GM06990 (cell line): Measurements from ENCODE around the gene CDC42EP3.

Experiments used
- DNase-seq: peaks from one replicate; pipeline ENCODE4 v3.0.0-alpha.2; 2011; ENCODE audit not compliant: insufficient read length; ENCODE audit errors: extremely low read depth
- H3K27me3 ChIP-seq: replicated peaks from 2 replicates; pipeline ENCODE4 v1.6.0; 2011; ENCODE audit warnings: low read length; ENCODE audit not compliant: control insufficient read depth, insufficient read depth
- H3K36me3 ChIP-seq: 2 replicates; pipeline ENCODE4 v1.5.1; 2011; ENCODE audit warnings: low read length; ENCODE audit not compliant: control insufficient read depth, insufficient read depth
- H3K4me3 ChIP-seq: replicated peaks from 2 replicates; pipeline ENCODE4 v1.5.1; 2011; ENCODE audit warnings: low read depth, mild to moderate bottlenecking, control low read depth, low read length
- TF ChIP-seq, protein P1 (sequence below): IDR thresholded peaks from 2 replicates; pipeline ENCODE4 v1.5.1; 2011; ENCODE audit warnings: low read length, control low read depth, mild to moderate bottlenecking, inconsistent platforms; ENCODE audit not compliant: insufficient read depth, poor library complexity, severe bottlenecking

The CDC42EP3 gene, protein sequence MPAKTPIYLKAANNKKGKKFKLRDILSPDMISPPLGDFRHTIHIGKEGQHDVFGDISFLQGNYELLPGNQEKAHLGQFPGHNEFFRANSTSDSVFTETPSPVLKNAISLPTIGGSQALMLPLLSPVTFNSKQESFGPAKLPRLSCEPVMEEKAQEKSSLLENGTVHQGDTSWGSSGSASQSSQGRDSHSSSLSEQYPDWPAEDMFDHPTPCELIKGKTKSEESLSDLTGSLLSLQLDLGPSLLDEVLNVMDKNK

DNA sequence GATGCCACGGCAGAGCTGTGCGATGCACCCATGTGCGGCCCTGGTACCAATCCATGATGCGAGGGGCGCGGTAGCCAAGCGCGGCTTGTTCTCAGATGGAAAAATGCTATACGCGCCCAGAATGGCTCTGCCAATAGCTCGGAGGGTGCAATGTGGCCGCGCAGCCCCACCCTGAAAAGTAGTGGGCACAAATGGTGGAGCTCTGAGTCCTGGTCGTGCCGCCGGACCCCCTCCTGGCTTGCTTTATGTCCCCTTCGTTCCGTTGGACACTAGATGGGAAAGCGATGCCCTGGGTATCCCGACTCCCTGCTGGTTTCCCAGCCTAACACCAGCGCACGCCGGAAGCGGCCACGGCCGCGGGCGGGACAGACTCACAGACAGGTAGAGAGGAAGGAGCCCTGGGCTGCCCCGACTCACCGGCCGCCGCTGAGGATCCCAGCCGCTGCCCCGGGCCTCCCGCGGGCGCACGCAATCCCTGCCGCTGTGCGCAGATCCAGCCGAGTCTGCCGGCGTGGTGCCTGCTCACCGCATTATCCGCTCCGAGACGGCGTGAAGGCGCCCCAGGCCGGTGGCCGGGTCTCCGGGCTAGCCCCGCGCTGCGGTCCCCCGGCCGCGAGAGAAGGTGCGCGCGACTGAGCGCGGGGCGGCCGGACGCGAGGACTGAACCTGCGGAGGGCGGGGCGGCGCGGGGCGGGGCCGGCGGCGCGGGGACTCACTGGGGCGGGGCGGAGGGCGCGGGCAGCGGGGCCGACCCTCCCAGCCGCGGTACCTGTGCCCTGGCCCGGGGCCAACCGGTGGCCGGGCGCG is at the start of gene CDC42EP3:
Gene CDC42EP3, minus strand, starts transcription at position 634 of the 807 bp plus-strand sequence. CDS start 25,055 bp downstream, outside the sequence.
- peak; percentile 84 for DNase-seq
- TF ChIP-seq, protein P1, sequence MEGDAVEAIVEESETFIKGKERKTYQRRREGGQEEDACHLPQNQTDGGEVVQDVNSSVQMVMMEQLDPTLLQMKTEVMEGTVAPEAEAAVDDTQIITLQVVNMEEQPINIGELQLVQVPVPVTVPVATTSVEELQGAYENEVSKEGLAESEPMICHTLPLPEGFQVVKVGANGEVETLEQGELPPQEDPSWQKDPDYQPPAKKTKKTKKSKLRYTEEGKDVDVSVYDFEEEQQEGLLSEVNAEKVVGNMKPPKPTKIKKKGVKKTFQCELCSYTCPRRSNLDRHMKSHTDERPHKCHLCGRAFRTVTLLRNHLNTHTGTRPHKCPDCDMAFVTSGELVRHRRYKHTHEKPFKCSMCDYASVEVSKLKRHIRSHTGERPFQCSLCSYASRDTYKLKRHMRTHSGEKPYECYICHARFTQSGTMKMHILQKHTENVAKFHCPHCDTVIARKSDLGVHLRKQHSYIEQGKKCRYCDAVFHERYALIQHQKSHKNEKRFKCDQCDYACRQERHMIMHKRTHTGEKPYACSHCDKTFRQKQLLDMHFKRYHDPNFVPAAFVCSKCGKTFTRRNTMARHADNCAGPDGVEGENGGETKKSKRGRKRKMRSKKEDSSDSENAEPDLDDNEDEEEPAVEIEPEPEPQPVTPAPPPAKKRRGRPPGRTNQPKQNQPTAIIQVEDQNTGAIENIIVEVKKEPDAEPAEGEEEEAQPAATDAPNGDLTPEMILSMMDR: no peak
- H3K36me3 ChIP-seq: no peaks in the 10 kb centered on the region; the same call in 1 of the 2 replicates
- H3K4me3 ChIP-seq: peak within 1 kb of the TSS; percentile 97
- H3K27me3 ChIP-seq: no peaks in the 10 kb centered on the region

DNA sequence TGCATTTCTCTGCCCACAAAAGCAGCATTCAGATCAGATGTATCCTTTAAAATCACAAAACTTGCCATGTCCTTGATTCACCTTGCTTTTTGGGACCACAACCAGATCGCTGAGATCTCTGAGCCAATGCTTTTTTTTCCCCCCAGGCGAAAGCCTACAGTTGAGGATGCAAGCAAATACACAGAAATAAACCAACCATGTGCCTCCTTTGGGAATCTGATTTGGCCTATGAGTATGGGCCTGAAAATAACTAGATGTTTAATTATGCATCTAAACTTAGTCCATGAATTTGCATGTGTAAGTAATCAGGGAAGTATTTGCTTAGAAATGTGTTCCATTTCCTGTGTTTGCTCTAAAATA is 49.7 kb upstream of the CDC42EP3 start:
- no peak overlapping the region for H3K4me3 ChIP-seq
- no peak for DNase-seq
- H3K36me3 ChIP-seq: no peaks in the 10 kb centered on the region
- TF ChIP-seq, protein P1: no peak
- H3K27me3 ChIP-seq: no peaks in the 10 kb centered on the region

DNA sequence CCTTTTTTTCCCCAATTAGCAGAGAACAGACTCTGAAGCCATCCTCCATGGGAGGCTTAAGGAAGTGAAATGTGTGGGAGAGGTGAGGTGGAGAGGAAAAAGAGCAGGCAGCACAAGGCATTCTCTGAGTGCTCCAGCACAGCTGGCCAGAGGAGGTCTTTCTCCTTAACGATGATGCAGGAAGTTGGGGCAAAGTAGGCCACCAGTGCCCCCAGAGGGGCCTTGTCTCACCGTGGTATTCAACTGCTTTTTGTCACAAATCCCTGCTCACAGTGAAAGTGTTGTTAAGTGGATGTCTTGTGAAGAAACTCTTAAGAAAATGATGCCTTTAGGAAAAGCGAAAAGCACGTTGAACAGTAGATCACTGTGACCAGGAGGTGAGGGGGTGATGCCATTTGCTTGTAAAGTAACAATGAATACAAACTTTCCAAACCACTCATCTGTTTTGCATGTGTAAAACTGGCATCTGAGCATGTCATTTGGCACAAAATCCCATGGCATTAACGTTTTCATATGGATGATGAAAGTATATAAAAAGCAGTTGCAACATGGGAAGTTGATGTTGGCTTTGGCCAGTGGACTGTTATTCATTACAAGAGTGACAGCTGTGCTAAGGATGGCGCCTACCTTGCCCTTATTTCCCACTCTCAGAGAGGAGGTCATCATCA is 49.2 kb upstream of the CDC42EP3 start:
- Histone ChIP-seq H3K36me3 (no peaks in the 10 kb centered on the region), H3K27me3 (no peaks in the 10 kb centered on the region), H3K4me3 (no peak overlapping the region)
- TF ChIP-seq, protein P1: no peak
- DNase-seq: no peak

DNA sequence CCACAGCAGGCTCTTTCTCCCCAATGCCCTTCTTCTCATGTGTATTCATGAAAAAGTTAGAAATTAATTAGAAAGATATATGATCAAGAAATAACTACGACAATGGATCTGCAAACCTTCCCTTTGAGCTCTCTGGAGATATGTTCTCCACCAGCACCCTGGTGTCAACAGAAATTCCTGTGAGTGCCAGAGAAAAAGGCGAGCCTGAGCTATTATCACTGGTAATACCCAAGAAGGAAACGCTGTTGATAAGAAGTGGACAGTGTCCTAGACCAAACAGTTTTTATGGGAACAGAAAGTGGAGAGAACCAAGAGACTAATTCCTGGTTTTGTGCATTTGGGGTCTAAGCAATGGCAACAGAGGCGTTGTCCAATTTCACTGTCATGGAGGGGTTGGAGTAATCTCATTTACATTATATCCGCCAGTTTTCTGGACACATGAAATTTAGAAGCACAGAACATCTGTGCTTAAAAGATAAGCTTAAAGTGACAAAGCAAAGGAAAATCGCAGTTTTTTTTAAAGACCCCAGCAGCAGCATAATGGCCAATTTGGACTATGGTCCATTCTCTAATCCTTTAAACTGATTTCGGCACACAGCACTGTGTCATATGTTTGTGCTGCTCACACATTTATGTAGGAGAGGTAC is 47.2 kb upstream of the CDC42EP3 start:
- no peak for DNase-seq
- Histone ChIP-seq H3K36me3 (no peaks in the 10 kb centered on the region), H3K27me3 (no peaks in the 10 kb centered on the region), H3K4me3 (no peak overlapping the region)
- TF ChIP-seq, protein P1: no peak

DNA sequence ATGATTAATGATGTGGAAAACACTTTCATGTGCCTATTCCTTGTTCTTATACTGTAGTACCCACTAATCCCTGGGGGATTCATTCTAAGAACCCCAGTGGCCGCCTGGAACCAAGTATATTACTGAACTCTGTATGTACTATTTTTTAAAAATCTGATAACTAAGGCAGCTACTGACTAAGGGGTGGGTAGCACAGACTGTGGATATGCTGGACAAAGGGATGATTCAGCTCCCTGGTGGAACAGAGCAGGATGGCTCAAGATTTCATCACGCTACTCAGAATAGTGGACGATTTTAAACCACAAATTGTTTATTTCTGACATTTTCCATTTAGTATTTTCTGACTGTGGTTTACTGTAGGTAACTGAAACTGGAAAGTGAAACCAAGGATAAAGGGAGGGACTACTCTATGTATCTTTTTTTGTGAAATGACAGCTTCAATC is 41.8 kb upstream of the CDC42EP3 start:
- DNase-seq: peak; percentile 41
- TF ChIP-seq, protein P1: no peak
- Histone ChIP-seq H3K36me3 (no peaks in the 10 kb centered on the region), H3K4me3 (no peak overlapping the region), H3K27me3 (no peaks in the 10 kb centered on the region)
